Measurements from ENCODE around the gene TTC9. TPM values are rescaled to one million over a fixed set of nuclear protein-coding genes. Genes with fewer than 3 reads are reported as not detected.

TTC9 gene
- total and polyA plus RNA-seq, 9 of the 15 experiments (the other 6 are each of a cell fraction or from before 2014, with no cell fraction given), result 0.07 TPM; not detected in 8

GRCh38 chr14:70662816-70663215 lies 21.1 kb downstream of the TTC9 start (continued):
- TF ChIP-seq FOXA3 (CRISPR knock-in tag; conservative IDR thresholded peaks at IDR 0.05 in 1 of 2, IDR thresholded peaks at IDR 0.05 in 1 of 2), result no peak
- no peak for TF ChIP-seq SREBF1 (IDR thresholded peaks at IDR 0.05; ENCODE audit: borderline replicate concordance, low read depth, low read length)

- ChIA-PET POLR2A (no interaction called here), CTCF (ENCODE audit: low intra/inter-chr PET ratio) (no interaction called here)
- Histone ChIP-seq H2AFZ (ENCODE audit: low read depth, low read length) (no peak overlapping the region), H3K27ac (ENCODE audit: extremely low read depth, low read depth, low read length) (no peak overlapping the region), H3K36me3 (ENCODE audit: control insufficient read depth, insufficient read depth, low read length) (no peaks in the 10 kb centered on the region), H3K9ac (ENCODE audit: insufficient read depth in 1 of 2, low read depth in 2 of 2, low read length in 2 of 2) (no peak overlapping the region), H3K4me1 (replicated peaks in 1 of 2; ENCODE audit: control insufficient read depth in 2 of 2, insufficient read depth in 2 of 2, low read length in 2 of 2) (no peaks in the 10 kb centered on the region), H3K4me2 (ENCODE audit: insufficient read depth, low read length) (no peak overlapping the region), H4K20me1 (replicated peaks; ENCODE audit: control insufficient read depth, insufficient read depth, low read length) (no peaks in the 10 kb centered on the region), H3K27me3 (ENCODE audit: control insufficient read depth in 2 of 2, insufficient read depth in 2 of 2, low read length in 2 of 2) (peaks cover 0 to 4% of the 10 kb centered on the region in 2 experiments; a peak in 1 of 5 replicates), H3K9me1 (ENCODE audit: control insufficient read depth, insufficient read depth, low read length) (no peaks in the 10 kb centered on the region), H3K79me2 (ENCODE audit: control insufficient read depth, insufficient read depth, low read length) (no peaks in the 10 kb centered on the region), H3K9me3 (replicated peaks; ENCODE audit: control insufficient read depth, insufficient read depth, low read depth, low read length) (no peaks in the 10 kb centered on the region), H3K4me3 (no peak overlapping the region)
- ATAC-seq (no peak), DNase-seq (ENCODE audit: extremely low read depth in 1 of 4, low spot score in 3 of 4) (peak in 1 of 4 experiments; percentile 12), FAIRE-seq (no peak)
- in situ Hi-C loops (cut with MboI), result no loop called here
- BruUV-seq (replicated peaks), result no TSS peak
- WGBS (ENCODE audit: insufficient coverage, low coverage, missing lambda C conversion rate), result 30% methylated on average over 2 of the region's 4 CpGs
- TF ChIP-seq NCOA6 (IDR thresholded peaks at IDR 0.05), result no peak
- TF ChIP-seq RFX1 (IDR thresholded peaks at IDR 0.05), result no peak
- no peak for TF ChIP-seq MYNN (IDR thresholded peaks at IDR 0.05)
- TF ChIP-seq MYNN (CRISPR knock-in tag; IDR thresholded peaks at IDR 0.05), result no peak
- intact Hi-C loops (cut with micrococcal nuclease), result no loop called here
These were observed 22.0 kb downstream of the TTC9 start for GRCh38 chr14:70663707-70664179.
